GM12878 (cell line): ENCODE measurements around the gene ACADVL.

Experiments used
- CTCF ChIP-seq, 3 experiments: IDR thresholded peaks in 2 of 3; conservative IDR thresholded peaks in 1 of 3; 2 replicates each; pipeline ENCODE4 v1.5.1; 2011; ENCODE audit warnings: low read depth in 3 of 3, low read length in 3 of 3, mild to moderate bottlenecking in 3 of 3, control low read depth in 2 of 3, moderate library complexity in 2 of 3, inconsistent platforms in 1 of 3, mixed read lengths in 1 of 3; ENCODE audit not compliant: control insufficient read depth in 2 of 3, insufficient read depth in 1 of 3; ENCODE audit errors: extremely low read depth in 1 of 3
- FOS ChIP-seq: IDR thresholded peaks from 3 replicates; pipeline ENCODE4 v1.6.1; 2011; ENCODE audit warnings: borderline replicate concordance; ENCODE audit not compliant: insufficient read length; ENCODE audit errors: extremely low read depth
- HDAC6 ChIP-seq: fragments of 200-600 bp; sonication (generic); IDR thresholded peaks from one replicate; pipeline ENCODE4 v1.8.0; 2017; ENCODE audit warnings: antibody characterized with exemption; ENCODE audit not compliant: unreplicated experiment
- JUND ChIP-seq: IDR thresholded peaks from 2 replicates; pipeline ENCODE4 v1.6.1; 2012; ENCODE audit warnings: low read depth, mild to moderate bottlenecking, low read length, improper control_type of control experiment, moderate library complexity
- POLR2A ChIP-seq: IDR thresholded peaks from 2 replicates; pipeline ENCODE4 v1.6.1; 2011; ENCODE audit warnings: low read depth, mild to moderate bottlenecking, low read length
- SIN3A ChIP-seq: IDR thresholded peaks from 2 replicates; pipeline ENCODE4 v1.6.1; 2012; ENCODE audit warnings: low read depth, low read length, improper control_type of control experiment
- SMAD1 ChIP-seq: fragments of 450-650 bp; IDR thresholded peaks from 2 replicates; pipeline ENCODE4 v1.6.1; 2018; ENCODE audit warnings: mild to moderate bottlenecking, low read depth; ENCODE audit not compliant: partially characterized antibody

GRCh38 chr17:7219229-7219811, 418 bp upstream of the ACADVL start:
- no peak for TF ChIP-seq POLR2A
- TF ChIP-seq SIN3A: no peak
- TF ChIP-seq SMAD1: no peak
- TF ChIP-seq CTCF (IDR thresholded peaks at IDR 0.05 in 2 of 3, conservative IDR thresholded peaks at IDR 0.05 in 1 of 3; ENCODE audit: control insufficient read depth in 2 of 3, extremely low read depth in 1 of 3, insufficient read depth in 1 of 3, low read depth in 3 of 3, low read length in 3 of 3): no peak
- TF ChIP-seq JUND: no peak
- TF ChIP-seq FOS: no peak
- TF ChIP-seq HDAC6: no peak
